Right cardiac atrium (tissue), 5 donors: Measurements from ENCODE around the gene GPR150. TPM values are rescaled to one million over a fixed set of nuclear protein-coding genes. Genes with fewer than 3 reads are reported as not detected.

Experiments
- ATAC-seq, 2 donors: fragments of 200-7000 bp; cut with Tn5 transposase; one replicate each; pipeline versions ENCODE4 v1.8.0 to v1.9.1; 2020; ENCODE audit warnings: moderate library complexity in 2 of 2, mild to moderate bottlenecking in 1 of 2
- DNase-seq, 3 donors: peaks; one replicate each; pipeline ENCODE4 v3.0.0-alpha.2; 2020
- H3K27ac ChIP-seq: one replicate; pipeline ENCODE4 v1.5.1; 2013; ENCODE audit warnings: mild to moderate bottlenecking, low read length, control low read depth, moderate library complexity
- H3K27me3 ChIP-seq: one replicate; pipeline ENCODE4 v1.6.1; 2013; ENCODE audit not compliant: control insufficient read depth, insufficient read depth
- H3K4me1 ChIP-seq: one replicate; pipeline ENCODE4 v1.6.1; 2013; ENCODE audit warnings: low read length; ENCODE audit not compliant: control insufficient read depth, insufficient read depth
- H3K4me3 ChIP-seq: one replicate; pipeline ENCODE4 v1.5.1; 2013; ENCODE audit warnings: low read length, control low read depth
- H3K9me3 ChIP-seq: one replicate; pipeline ENCODE4 v1.6.1; 2013; ENCODE audit warnings: low read length; ENCODE audit not compliant: control insufficient read depth
- WGBS: extraction: QIAGEN DNeasy Blood & Tissue Kit; methylation state at CpG from one replicate; pipeline ENCODE4 v1.1.7; 2013; 5-methylcytosine and 5-hydroxymethylcytosine counted together
- intact Hi-C, 4 donors: fragments of 100-400 bp; cut with DNase I; formaldehyde crosslinking; loops; one replicate each; pipeline versions ENCODE4 v1.11.0 to v1.14.0; 2022 to 2023
- polyA plus RNA-seq: library from polyadenylated mRNA; stranded (reverse); fragments of 200-250 nt; gene quantifications from one replicate; pipeline ENCODE4 v1.2.3, GENCODE V29; 2013
- total RNA-seq, 4 donors: library from RNA; stranded (reverse); fragmentation: NEBNext Ultra II Directional; extraction: Animal tissue kit (Norgen Biotek cat#: 25700); gene quantifications; one replicate each; pipeline ENCODE4 v1.2.1, GENCODE V29; 2021
- donor health status: healthy with polysubstance abuse.
- donor health status: DM: no; HTN: yes; CAD: no.
- donor health status: DM: no; HTN: no; CAD: no.
- donor health status: DM: no; HTN: yes; CAD: no; lungs with severe emphysema.
- donor health status: DM: yes; HTN: yes; CAD: no.

The GPR150 gene
- total and polyA plus RNA-seq, 5 donors, result 0.09 to 0.25 (median 0.15) TPM; not detected in 2

DNA sequence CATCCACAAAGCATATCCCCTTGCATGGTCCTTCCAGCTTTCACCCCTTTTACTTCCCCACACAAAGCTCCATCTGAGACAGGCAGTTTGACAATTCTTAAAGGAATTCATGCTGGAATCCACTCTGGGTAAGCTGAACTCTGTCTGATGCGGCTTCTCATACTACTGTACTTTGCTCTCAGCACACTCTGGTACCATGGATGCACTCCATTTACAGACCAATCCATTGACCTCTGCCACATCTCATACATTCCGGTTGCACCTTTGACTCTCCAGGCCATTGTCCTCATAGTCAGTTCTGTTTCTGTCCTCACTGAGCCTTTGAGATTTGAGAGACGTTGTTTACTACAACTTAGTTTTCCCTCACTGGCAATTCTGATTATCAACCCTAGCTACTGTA is 50.7 kb downstream of the GPR150 start:
- 91% methylated on average over 3 of the region's 3 CpGs for whole genome bisulfite sequencing
- no peak for ATAC-seq
- H3K9me3 ChIP-seq, result no peaks in the 10 kb centered on the region
- H3K27ac ChIP-seq, result no peak overlapping the region
- H3K4me3 ChIP-seq, result no peak overlapping the region
- peaks cover 5% of the 10 kb centered on the region for H3K4me1 ChIP-seq
- DNase-seq, result no peak
- H3K27me3 ChIP-seq, result no peaks in the 10 kb centered on the region
- intact Hi-C loops, result no loop called here

Other genes with a start within 250 kb of the GPR150 start
- 10 to 100 TPM in 3 of 4 donors, 1 to 10 TPM in 1; 6.8 to 21.7 (median 16.3) TPM for gene FAM81B, start 228.7 kb upstream of the GPR150 start, total RNA-seq
- 8.1 TPM for gene FAM81B, start 228.7 kb upstream of the GPR150 start, polyA plus RNA-seq
- 10 to 100 TPM; 56.4 to 66.7 (median 58.4) TPM for gene SKIC3, start 65.1 kb upstream of the GPR150 start, total RNA-seq
- gene SKIC3, start 65.1 kb upstream of the GPR150 start, polyA plus RNA-seq, result 14.2 TPM
- gene ARSK, start 65.0 kb upstream of the GPR150 start, total RNA-seq, result 1 to 10 TPM; 3.6 to 5.2 (median 4.7) TPM
- 3.8 TPM for gene ARSK, start 65.0 kb upstream of the GPR150 start, polyA plus RNA-seq
- gene RFESD, start 26.7 kb downstream of the GPR150 start, total RNA-seq, result 1 to 10 TPM; 3.4 to 9.4 (median 4.9) TPM
- gene RFESD, start 26.7 kb downstream of the GPR150 start, polyA plus RNA-seq, result 3.2 TPM
- gene SPATA9, start 62.9 kb downstream of the GPR150 start, total RNA-seq, result under 1 TPM; 0.11 to 0.59 (median 0.49) TPM
- gene SPATA9, start 62.9 kb downstream of the GPR150 start, polyA plus RNA-seq, result 0.25 TPM
- 100 to 1,000 TPM in 3 of 4 donors, 10 to 100 TPM in 1; 84.7 to 115 (median 104) TPM for gene RHOBTB3, start 111.2 kb downstream of the GPR150 start, total RNA-seq
- 32.7 TPM for gene RHOBTB3, start 111.2 kb downstream of the GPR150 start, polyA plus RNA-seq
- 10 to 100 TPM; 70.2 to 85.2 (median 79.4) TPM for gene GLRX, start 202.6 kb downstream of the GPR150 start, total RNA-seq
- gene GLRX, start 202.6 kb downstream of the GPR150 start, polyA plus RNA-seq, result 192 TPM